Muscle of arm (tissue), 12 donors: ENCODE measurements around the gene HASPIN. TPM values are rescaled to one million over a fixed set of nuclear protein-coding genes. Genes with fewer than 3 reads are reported as not detected.
"Not testable (repeated sequence)": the region's sequence is repeated elsewhere in the genome, so short reads cannot be mapped to it uniquely, and the experiment has no call there.

Source experiments
- DNase-seq: peaks from one replicate; pipeline ENCODE4 v3.0.0-alpha.2; 2013
- polyA plus RNA-seq, 12 donors: library from polyadenylated mRNA; unstranded; fragments of 120-200 nt; gene quantifications; one replicate each; pipeline ENCODE4 v1.2.1, GENCODE V29; 2013; ENCODE audit not compliant: insufficient read length in 12 of 12

Gene HASPIN
- polyA plus RNA-seq, 12 donors = 3.7 to 8.4 (median 5.9) TPM; not detected in 1

GRCh38 chr17:3734911-3735276, 11.2 kb downstream of the HASPIN start:
- DNase-seq = not testable (repeated sequence)

- DNase-seq = no peak
Observed at GRCh38 chr17:3735515-3735914, 11.8 kb downstream of the HASPIN start.

DNA sequence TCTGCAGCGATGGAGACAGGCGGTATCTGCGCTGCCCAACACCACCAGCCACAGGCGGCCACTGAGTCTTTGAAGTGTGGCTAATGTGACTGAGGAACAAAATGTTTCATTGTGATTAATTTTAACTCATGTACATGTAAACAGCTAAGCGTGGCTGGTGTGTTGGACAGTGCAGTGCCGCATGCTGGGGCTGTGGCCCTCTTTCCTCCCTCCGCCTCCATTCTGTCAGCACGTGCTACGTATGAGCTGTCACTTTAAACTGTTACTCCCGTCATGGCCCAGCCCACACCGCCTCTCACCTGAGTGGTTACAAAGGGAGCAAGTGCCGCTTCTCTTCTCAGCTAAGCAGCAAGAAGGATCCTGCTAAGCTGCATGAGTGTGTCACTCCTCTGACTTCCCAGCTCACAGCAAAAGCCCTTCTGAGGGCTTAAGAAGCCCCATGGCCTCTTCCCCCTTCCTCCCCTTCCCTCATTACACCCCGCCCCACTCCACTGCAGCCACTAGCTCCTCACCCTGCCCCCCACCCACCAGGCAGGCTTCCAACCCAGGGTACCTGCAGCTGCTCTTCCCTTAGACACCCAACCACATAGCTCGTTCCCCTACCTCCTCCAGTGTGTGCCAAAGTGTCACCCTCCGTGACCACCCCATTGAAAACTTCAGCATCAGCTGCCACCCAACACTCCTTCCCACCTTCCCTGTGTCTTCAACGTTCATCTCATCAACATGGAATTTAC, 15.0 kb downstream of the HASPIN start:
- DNase-seq = no peak

- DNase-seq = no peak
Observed at GRCh38 chr17:3739422-3740124, 15.9 kb downstream of the HASPIN start.

- DNase-seq = no peak
Observed at GRCh38 chr17:3740611-3741073, 16.9 kb downstream of the HASPIN start.

GRCh38 chr17:3744014-3744413, 20.3 kb downstream of the HASPIN start:
- DNase-seq = no peak

GRCh38 chr17:3745071-3745470, 21.4 kb downstream of the HASPIN start:
- no peak for DNase-seq

GRCh38 chr17:3747805-3748204, 24.1 kb downstream of the HASPIN start:
- DNase-seq = no peak

- no peak for DNase-seq
Observed at GRCh38 chr17:3748576-3748975, 24.9 kb downstream of the HASPIN start.

GRCh38 chr17:3750296-3750695, 26.6 kb downstream of the HASPIN start:
- DNase-seq = no peak

DNA sequence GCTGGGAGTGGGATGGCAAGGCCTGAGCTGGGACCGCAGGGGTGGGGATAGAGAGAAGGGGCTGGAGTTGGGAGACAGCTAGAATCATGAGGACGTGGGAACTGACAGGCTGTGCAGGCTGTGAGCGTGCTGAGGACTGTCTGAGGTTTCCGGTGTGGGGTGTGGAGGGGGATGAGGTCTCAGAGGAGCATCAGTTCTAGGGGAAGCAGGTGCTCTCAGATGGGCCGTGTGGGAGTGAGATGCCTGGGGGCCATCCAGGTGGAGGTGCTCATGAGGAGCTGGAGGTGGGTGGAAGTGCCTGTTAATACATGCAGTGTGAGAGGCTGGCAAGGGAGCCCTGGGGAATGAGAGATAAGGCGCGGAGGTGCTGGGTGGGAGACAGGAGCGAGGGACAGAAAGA, 27.2 kb downstream of the HASPIN start:
- DNase-seq = no peak

GRCh38 chr17:3751836-3752235, 28.1 kb downstream of the HASPIN start:
- no peak for DNase-seq

- no peak for DNase-seq
Observed at GRCh38 chr17:3753624-3754023, 29.9 kb downstream of the HASPIN start.

DNA sequence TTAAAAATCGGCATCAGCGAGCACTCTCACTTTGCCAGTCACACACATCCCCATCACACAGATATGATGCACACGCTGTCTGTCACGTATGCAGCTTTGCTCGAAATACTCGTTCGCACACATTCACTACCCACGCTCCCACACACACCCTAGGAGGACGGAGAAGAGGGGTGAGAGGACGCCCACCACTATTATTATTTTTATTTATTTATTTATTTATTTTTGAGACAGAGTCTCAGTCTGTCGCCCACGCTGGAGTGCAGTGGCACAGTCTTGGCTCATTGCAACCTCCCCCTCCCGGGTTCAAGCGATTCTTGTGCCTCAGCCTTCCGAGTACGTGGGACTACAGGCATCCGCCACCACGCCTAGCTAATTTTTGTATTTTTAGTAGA, 30.4 kb downstream of the HASPIN start:
- DNase-seq = no peak

- DNase-seq = no peak
Observed at GRCh38 chr17:3754458-3755334, 31.0 kb downstream of the HASPIN start.

DNA sequence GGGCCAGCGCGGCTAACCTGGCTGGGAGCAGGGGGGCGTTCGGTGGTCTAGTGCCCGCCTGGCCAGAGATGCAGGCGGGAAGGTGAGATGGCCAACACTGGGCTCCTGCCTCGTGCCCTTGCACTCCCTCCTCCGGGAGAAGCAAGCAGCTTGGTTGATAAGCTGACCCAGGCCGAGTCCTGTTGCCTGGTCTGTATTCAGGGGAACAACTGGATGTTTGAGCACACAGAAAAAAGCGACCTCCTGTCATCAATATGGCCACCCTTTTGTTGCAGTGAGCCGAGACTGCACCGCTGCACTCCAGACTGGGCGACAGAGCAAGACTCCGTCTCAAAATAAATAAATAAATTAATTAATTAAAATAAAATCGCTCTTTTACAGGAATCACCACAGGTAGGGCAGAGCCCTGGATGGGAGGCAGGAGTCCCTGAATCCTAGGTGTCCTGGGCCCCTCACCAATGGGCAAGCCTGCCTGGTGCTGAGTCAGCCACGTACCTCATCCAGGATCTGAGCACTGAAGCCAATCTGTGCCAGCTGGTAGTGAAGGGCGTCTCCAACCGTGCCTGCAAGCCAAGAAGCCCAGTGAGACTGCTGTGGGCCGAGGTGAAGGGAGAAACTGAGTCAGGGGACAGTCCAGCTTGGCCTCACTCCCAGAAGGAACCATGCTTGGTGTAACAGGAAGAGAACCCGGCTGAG, 31.8 kb downstream of the HASPIN start:
- no peak for DNase-seq

DNA sequence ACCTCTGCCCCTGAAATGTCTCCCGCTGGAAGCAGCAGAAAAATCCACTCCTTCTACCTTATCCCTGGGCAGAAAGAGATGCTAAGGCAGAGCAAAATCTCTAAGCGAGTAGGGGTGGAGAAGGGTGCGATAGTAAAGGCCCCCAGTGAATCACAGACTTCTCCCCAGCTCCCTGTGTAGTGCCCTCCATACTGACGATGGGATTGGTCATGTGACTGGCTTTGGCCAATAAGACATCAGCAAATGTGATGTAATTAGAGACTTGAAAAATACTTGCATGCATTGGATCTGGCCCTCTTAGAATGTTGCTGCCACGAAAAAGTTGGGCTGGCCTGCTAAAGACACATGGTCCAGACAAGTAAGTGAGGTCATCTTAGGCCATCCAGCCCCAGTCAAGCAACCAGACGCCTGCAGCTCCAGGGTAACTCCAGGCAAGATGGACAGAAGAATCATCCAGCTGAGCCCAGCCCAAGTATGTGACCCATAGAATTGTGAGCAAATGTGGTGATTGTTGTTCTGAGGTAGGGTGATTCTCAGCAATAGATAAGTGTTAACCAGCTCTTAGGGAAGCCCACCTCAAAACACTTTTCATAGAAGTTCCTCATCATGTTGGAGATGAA, 36.0 kb downstream of the HASPIN start:
- no peak for DNase-seq

GRCh38 chr17:3761036-3761917, 37.6 kb downstream of the HASPIN start:
- no peak for DNase-seq

- DNase-seq = no peak
Observed at GRCh38 chr17:3761918-3762380, 38.2 kb downstream of the HASPIN start.
